Lower lobe of right lung (tissue), 2 donors: ENCODE measurements around the gene NKAPL. TPM values are rescaled to one million over a fixed set of nuclear protein-coding genes. Genes with fewer than 3 reads are reported as not detected.

ENCODE experiments used
- ATAC-seq, 2 donors: fragments of 200-7000 bp; cut with Tn5 transposase; one replicate each; pipeline ENCODE4 v1.9.1; 2020 to 2022; ENCODE audit warnings: mild to moderate bottlenecking in 2 of 2, moderate library complexity in 2 of 2
- DNase-seq: peaks from one replicate; pipeline ENCODE4 v3.0.0-alpha.2; 2020
- H3K27ac ChIP-seq: fragments of 200-600 bp; one replicate; pipeline ENCODE4 v1.8.0; 2022
- H3K27me3 ChIP-seq: fragments of 200-600 bp; one replicate; pipeline ENCODE4 v1.8.0; 2022; ENCODE audit warnings: low read depth
- H3K36me3 ChIP-seq: fragments of 200-600 bp; one replicate; pipeline ENCODE4 v1.8.0; 2022; ENCODE audit warnings: mild to moderate bottlenecking
- H3K4me1 ChIP-seq: fragments of 200-600 bp; one replicate; pipeline ENCODE4 v1.8.0; 2022
- H3K4me3 ChIP-seq: fragments of 200-600 bp; one replicate; pipeline ENCODE4 v1.8.0; 2022; ENCODE audit warnings: mild to moderate bottlenecking
- H3K9me3 ChIP-seq: fragments of 200-600 bp; one replicate; pipeline ENCODE4 v1.8.0; 2022
- CTCF ChIP-seq: fragments of 200-600 bp; IDR thresholded peaks from one replicate; pipeline ENCODE4 v1.8.0; 2022; ENCODE audit warnings: antibody characterized with exemption, mild to moderate bottlenecking
- intact Hi-C: fragments of 100-400 bp; cut with DNase I; formaldehyde crosslinking; loops from one replicate; pipeline ENCODE4 v1.11.0; 2022
- total RNA-seq: library from RNA; stranded (reverse); fragmentation: NEBNext Ultra II Directional; extraction: Animal tissue kit (Norgen Biotek cat#: 25700); gene quantifications from one replicate; pipeline ENCODE4 v1.2.1, GENCODE V29; 2021
- donor health status: DM: no; HTN: yes; CAD: no; lungs with severe emphysema.

Gene NKAPL
- total RNA-seq, 1 donor from 2014 or later, result 0.30 TPM

DNA sequence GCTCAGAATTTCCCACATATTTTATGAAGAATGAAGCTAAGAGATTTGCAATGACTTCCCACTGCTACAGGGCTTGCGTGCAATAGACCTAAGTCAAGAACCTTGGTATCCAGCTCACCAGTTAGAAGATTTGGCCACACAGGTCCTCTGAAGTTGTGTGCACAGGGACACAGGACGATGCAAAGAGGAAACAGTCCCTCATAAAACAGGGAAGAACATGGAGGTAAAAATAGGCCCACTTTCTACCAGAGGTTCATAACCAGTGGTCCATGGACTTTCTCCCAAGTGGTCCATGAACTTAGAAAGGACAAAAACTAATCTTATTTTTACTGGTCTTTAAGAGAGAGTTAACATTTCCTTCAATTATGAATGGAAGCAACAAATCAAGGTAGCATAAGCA lies 8.3 kb upstream of the NKAPL start:
- Histone ChIP-seq H3K4me3 (peak overlapping the region; percentile 94), H3K4me1 (peaks cover 24% of the 10 kb centered on the region), H3K27me3 (no peaks in the 10 kb centered on the region), H3K9me3 (no peaks in the 10 kb centered on the region), H3K36me3 (peaks cover 34% of the 10 kb centered on the region), H3K27ac (no peak overlapping the region)
- no peak for TF ChIP-seq CTCF
- intact Hi-C loops, result no loop called here
- ATAC-seq (no peak), DNase-seq (no peak)

DNA sequence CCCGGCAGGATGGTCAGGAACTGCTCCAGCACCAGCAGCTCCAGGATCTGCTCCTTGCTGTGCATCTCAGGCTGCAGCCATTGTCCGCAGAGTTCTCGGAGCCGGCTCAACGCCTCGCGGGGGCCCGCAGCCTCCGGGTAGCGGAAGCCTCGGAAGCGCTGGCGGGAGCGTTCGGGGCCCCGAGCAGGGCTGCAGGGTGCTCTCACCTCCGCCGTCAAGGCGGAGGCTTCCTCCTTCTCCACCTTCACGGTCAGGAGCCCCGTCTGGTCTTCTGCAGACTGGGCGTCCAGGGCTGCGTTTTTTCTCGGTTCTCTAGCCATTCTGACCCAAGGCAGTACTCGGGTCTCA lies 7.5 kb upstream of the NKAPL start:
- H3K9me3 ChIP-seq, result no peaks in the 10 kb centered on the region
- intact Hi-C loops, result no loop called here
- TF ChIP-seq CTCF, result no peak
- H3K4me3 ChIP-seq, result peak overlapping the region; percentile 94
- peaks cover 4% of the 10 kb centered on the region for H3K27me3 ChIP-seq
- peaks cover 25% of the 10 kb centered on the region for H3K36me3 ChIP-seq
- H3K27ac ChIP-seq, result peak overlapping the region; percentile 62
- ATAC-seq (peak; percentile 40 to 63), DNase-seq (peak; percentile 52)
- peaks cover 24% of the 10 kb centered on the region for H3K4me1 ChIP-seq

GRCh38 chr6:28252009-28252975 lies 6.8 kb upstream of the NKAPL start, which contains the start of gene ZKSCAN4:
ZKSCAN4 (minus strand) TSS chr6:28252269; CDS start chr6:28251980, 289 bp downstream.
- H3K36me3 ChIP-seq, result peaks cover 18% of the 10 kb centered on the region
- H3K4me3 ChIP-seq, result peak within 1 kb of the TSS; percentile 94
- peaks cover 4% of the 10 kb centered on the region for H3K27me3 ChIP-seq
- DNase-seq, result peak; percentile 70
- no peaks in the 10 kb centered on the region for H3K9me3 ChIP-seq
- peak; percentile 96 to 99 for ATAC-seq
- intact Hi-C loops, result no loop called here
- H3K27ac ChIP-seq, result peak within 1 kb of the TSS; percentile 62
- peaks cover 24% of the 10 kb centered on the region for H3K4me1 ChIP-seq
- no peak for TF ChIP-seq CTCF

GRCh38 chr6:28254121-28254519 lies 5.0 kb upstream of the NKAPL start:
- DNase-seq, result no peak
- Histone ChIP-seq H3K9me3 (no peaks in the 10 kb centered on the region), H3K36me3 (peaks cover 1% of the 10 kb centered on the region), H3K4me1 (peaks cover 24% of the 10 kb centered on the region), H3K27ac (no peak overlapping the region), H3K4me3 (no peak overlapping the region), H3K27me3 (peaks cover 4% of the 10 kb centered on the region)
- TF ChIP-seq CTCF, result no peak
- intact Hi-C loops, result no loop called here
- no peak for ATAC-seq

DNA sequence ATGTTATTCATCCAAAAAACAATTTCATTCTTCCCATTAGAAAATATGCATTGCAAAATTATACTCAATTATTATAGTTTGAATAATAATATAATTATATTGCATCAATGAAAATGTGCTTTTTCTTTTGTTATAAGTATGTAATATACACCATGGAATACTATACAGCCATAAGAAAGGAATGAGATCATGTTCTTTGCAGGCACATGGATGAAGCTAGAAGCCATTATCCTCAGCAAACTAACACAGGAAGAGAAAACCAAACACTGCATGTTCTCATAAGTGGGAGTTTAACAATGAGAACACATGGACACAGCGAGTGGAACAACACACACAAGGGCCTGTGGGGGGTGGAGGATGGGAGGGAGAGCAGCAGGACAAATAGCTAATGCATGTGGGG lies 2.1 kb upstream of the NKAPL start:
- intact Hi-C loops, result no loop called here
- Histone ChIP-seq H3K27ac (no peak overlapping the region), H3K36me3 (no peaks in the 10 kb centered on the region), H3K4me1 (peaks cover 11% of the 10 kb centered on the region), H3K9me3 (no peaks in the 10 kb centered on the region), H3K4me3 (no peak overlapping the region), H3K27me3 (peaks cover 4% of the 10 kb centered on the region)
- no peak for TF ChIP-seq CTCF
- DNase-seq, result no peak
- no peak for ATAC-seq
